Eye (tissue), 1 donor: Measurements from ENCODE around the gene ALOX12B.
A peak's percentile ranks its signal among the peaks of the same experiment; 100 is the strongest.
"Not testable (repeated sequence)": the region's sequence is repeated elsewhere in the genome, so short reads cannot be mapped to it uniquely, and the experiment has no call there.

ENCODE experiments used
- DNase-seq: peaks from one replicate; pipeline ENCODE4 v3.0.0-alpha.2; 2015

The ALOX12B gene

DNA sequence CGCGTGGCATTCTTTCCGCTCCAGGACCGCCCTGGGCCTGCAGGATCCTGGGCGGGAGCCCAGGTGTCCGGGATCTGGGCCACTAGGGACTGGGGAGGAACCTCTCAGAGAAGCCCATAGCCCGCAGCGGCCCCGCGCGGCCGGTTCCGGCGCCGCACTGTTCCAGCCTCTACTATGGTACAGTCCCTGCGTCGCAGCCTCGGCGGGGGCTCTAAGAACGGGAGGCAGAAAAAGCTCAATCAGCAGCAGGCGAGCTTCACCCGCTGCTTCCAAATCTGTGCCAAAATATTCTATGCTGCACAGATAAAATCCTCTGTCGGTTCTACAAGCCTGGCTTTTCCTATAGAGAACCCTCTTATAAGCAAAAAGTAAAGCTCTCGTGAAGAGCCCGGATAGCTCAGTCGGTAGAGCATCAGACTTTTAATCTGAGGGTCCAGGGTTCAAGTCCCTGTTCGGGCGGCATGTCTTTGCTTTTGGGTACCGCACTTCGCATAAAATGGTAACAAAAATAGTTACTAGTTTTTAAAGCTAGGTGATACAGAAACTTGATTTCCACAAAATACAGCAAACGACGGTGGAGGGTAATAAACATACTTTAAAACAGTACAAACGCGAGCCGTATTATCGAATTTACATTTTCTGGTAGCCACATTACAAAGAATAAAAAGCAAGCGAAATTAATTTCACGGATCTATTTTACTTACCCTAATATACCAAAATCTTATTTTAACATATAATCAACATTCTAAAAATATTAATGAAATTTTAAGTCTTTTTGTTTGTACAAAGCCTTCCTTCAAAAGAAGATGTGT lies 31.5 kb upstream of the ALOX12B start:
- DNase-seq, result peak; percentile 98

- peak; percentile 59 for DNase-seq
These were observed 30.7 kb upstream of the ALOX12B start, which contains the start of gene ALOXE3 for GRCh38 chr17:8117980-8118768. Gene ALOXE3 (minus strand): TSS chr17:8118514. CDS start chr17:8117990, 524 bp downstream.

GRCh38 chr17:8117367-8117979 lies 30.0 kb upstream of the ALOX12B start:
- DNase-seq, result peak; percentile 33

- no peak for DNase-seq
These were observed 29.3 kb upstream of the ALOX12B start for GRCh38 chr17:8116776-8117175.

GRCh38 chr17:8110907-8111306 lies 23.4 kb upstream of the ALOX12B start:
- DNase-seq, result no peak

DNA sequence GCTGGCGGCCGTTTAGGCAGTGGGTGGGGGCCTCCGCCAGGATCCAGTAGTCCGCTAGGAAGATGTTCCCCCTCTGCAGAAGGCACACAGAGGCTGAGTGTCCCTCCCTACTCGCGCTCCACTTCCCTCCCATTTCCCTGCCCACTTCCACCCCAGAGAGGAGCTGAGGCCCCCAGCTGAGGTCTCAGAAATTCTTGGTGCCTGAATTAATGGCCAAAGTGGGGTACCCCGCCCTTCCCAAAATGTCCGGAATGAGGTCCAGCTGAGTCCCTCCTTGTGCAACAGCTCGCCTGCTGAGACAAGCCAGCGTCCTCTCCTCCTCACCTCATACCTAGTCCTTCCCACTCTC lies 22.9 kb upstream of the ALOX12B start:
- DNase-seq, result no peak

DNA sequence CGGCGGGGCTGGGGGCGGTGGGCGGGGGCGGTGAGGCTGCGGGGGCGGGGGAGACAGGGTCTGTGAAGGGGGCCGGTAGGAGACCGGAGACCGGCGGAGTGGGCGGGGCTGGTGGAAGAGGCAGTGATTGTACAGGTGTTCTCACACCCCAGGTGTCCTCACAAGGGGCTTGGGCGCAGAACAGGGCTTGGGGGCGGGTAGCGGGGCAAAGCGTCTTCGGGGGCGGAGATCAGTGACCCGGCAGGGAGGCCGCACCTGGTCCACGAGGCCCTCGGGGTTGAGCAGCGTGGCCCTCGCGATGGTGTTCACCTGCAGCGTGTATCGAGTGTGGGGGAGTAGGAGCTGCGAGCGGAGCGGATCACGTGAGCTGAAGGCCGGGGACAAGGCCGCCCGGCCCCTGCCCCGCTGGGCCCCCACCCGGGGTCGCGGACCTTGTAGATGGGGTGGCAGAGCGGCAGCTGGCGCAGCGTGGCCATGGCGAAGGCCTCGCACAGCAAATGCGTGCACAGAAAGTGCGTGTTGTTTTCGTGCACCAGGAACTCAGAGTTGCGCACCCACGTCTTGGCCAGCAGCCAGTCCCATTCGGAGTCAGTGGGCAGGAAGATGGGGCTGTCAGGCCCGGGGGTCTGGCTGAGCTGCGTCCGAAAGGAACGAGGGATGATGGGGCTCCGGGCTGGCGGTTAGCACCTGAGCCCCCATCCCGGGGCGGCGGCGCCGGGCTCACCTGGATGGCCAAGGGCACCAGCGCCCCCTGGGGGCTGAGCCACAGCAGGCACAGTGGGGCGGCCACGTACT lies 22.3 kb upstream of the ALOX12B start:
- DNase-seq, result peak; percentile 70

GRCh38 chr17:8108972-8109660 lies 21.6 kb upstream of the ALOX12B start:
- DNase-seq, result no peak

DNA sequence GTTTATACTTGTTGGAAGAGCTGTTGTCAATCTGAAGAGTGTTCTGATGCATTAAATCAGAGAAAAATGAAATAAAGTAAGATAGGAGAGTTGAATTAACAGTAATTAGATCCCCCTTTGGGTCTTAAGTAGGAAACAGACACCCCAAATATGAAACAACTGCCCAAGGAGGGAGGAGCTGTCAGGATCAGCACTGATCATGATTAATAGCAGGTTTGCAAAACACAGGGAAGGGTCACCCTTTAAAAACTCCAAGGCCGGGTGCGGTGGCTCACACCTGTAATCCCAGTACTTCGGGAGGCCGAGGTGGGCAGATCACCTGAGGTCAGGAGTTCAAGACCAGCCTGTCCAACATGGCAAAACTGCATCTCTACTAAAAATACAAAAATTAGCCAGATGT lies 19.5 kb upstream of the ALOX12B start:
- not testable (repeated sequence) for DNase-seq

- no peak for DNase-seq
These were observed 18.5 kb upstream of the ALOX12B start for GRCh38 chr17:8105957-8106398.

- no peak for DNase-seq
These were observed 17.4 kb upstream of the ALOX12B start for GRCh38 chr17:8104911-8105310.

- no peak for DNase-seq
These were observed 16.0 kb upstream of the ALOX12B start for GRCh38 chr17:8103549-8103948.

- no peak for DNase-seq
These were observed 14.2 kb upstream of the ALOX12B start for GRCh38 chr17:8101721-8102120.

DNA sequence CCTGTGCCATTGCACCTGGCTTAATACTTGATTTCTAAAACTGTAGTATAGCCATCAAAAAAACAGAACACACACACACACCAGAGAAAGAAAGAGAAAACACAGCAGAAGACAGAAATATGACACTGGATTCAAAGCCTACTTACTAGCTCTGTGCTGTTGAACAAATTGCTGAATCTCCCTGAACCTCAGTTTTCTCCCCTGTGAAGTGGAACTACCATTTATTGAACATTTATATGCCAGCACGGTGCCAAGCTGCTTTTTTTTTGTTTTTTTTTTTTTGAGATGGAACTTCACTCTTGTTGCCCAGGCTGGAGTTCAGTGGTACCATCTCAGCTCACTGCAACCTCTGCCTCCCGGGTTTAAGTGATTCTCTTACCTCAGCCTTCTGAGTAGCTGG lies 13.2 kb upstream of the ALOX12B start:
- no peak for DNase-seq

- DNase-seq, result no peak
These were observed 12.6 kb upstream of the ALOX12B start for GRCh38 chr17:8100111-8100510.

DNA sequence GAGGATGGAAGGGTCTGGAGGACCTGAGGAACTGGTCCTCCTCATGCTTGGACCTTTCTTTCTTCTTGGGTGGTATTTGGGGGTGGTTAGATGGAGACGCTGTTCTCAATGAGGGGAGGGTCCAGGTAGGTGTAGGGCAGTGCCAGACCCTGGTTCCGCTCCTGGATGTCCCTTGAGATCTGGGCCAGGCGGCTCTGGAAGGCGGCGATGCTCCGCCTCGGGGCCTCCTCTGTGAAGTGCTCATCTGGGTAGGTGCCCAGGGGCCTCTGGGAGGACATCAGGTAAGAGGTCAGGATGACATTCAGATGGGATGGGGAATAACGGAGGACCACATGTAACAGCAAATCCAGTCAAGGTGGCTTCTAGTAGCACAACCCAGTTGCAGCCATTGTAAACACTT lies 9.0 kb upstream of the ALOX12B start:
- no peak for DNase-seq

DNA sequence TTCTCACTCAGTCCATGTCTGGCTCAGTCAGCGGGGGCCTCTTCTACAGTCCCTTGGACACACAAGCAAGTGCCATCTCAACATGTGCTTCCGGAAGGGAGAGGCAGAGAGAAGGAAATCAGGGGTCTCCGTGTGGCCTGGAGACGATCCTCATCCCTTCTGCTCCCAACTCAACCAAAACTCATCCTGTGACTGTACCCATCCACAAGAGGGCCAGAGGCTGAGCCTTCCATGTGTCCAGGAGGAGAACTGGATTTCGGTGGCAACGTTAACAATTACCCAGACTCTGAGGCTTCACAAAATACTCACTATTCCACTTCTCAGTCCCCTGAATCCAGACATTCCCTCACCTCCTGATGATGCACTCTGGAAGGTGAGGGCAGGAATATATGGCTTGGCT lies 7.8 kb upstream of the ALOX12B start:
- DNase-seq, result no peak

GRCh38 chr17:8091033-8091687 lies 3.6 kb upstream of the ALOX12B start:
- DNase-seq, result no peak

DNA sequence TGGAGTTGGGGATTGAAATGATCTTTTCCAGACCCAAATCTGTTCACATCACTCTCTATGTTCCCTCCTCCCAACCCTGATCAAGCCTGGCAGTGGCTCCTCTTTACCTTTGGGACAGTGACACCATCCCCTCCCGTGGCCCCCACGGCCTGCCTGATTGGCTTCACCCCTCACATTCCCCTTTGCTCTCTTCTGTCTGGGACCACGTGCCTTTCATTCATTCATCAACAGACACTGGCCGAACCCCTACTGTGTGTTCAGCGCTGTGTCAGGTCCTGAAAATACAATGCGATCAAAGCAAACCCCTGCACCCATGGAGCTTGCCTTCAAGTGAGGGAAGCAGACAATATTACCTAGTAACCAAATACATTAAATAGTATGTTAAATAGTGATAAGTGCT lies 2.2 kb upstream of the ALOX12B start:
- DNase-seq, result no peak

GRCh38 chr17:8087952-8088230 lies 375 bp upstream of the ALOX12B start:
- DNase-seq, result no peak

DNA sequence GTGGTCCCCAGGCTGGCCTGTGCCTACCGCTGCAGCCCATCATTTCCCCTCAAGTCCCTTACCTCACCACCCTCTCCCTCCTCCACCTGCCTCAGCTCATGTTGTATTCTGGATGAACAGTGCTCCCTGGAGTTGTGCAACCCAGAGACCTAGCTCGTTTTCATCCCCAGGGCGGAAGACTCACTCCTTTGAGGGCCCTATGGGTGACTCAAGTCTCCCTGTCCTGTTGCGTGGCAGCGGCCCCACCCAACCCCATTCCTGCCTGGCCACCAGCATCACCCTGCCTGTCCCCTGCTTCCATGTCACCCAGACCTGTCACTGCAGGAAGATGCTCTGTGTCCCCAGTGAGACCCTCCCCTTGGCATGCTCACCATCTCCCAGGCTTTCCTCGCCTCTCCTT lies 3.3 kb downstream of the ALOX12B start:
- no peak for DNase-seq

DNA sequence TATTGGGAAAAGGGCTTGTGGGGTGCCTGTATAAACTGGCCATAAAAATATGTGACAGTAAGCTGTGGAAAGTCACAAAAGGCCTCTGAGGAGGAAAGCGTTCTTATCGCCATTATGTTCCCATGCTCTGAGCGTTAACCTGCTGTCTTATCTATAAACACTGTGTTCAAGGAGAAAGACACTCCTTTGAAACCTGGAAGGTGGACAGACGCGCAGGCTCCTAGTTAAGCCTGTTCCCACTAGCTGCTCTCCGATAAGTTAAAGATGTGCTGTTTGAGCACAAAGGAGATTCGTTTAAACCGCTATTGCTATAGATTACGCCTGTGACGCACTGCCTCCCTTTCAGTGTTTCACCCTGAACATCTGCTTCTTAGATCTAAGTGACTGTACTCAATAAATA lies 5.2 kb downstream of the ALOX12B start:
- no peak for DNase-seq
